Brain microvascular endothelial cell (primary cell): ENCODE results near the gene SEC22B.
"Not testable (repeated sequence)": the region's sequence is repeated elsewhere in the genome, so short reads cannot be mapped to it uniquely, and the experiment has no call there.

Experiments used
- DNase-seq: peaks from one replicate; pipeline ENCODE4 v3.0.0-alpha.2; 2020
- H3K27ac ChIP-seq: fragments of 250-450 bp; sonication (Bioruptor Pico); 2 replicates; pipeline ENCODE4 v1.5.1; 2020; ENCODE audit warnings: mild to moderate bottlenecking, moderate library complexity
- H3K27me3 ChIP-seq: fragments of 250-450 bp; sonication (Bioruptor Pico); replicated peaks from 2 replicates; pipeline ENCODE4 v1.5.1; 2020; ENCODE audit warnings: mild to moderate bottlenecking
- H3K36me3 ChIP-seq: fragments of 250-450 bp; sonication (Bioruptor Pico); replicated peaks from 2 replicates; pipeline ENCODE4 v1.5.1; 2020; ENCODE audit warnings: mild to moderate bottlenecking
- H3K4me3 ChIP-seq: 2 replicates; pipeline ENCODE4 v1.5.1; 2011; ENCODE audit warnings: low read depth, mild to moderate bottlenecking, control low read depth, low read length, moderate library complexity
- in situ Hi-C: cut with HindIII; loops from 2 replicates; pipeline ENCODE4 v1.10.0; 2017; ENCODE audit warnings: low sequenced_read_pairs, low pct_ligation_motif_present
- TF ChIP-seq, protein P1 (sequence below): IDR thresholded peaks from 2 replicates; pipeline ENCODE4 v1.5.1; 2011; ENCODE audit warnings: low read depth, mild to moderate bottlenecking, moderate library complexity, low read length, control low read depth, inconsistent platforms; ENCODE audit errors: missing control alignments

Gene SEC22B

DNA sequence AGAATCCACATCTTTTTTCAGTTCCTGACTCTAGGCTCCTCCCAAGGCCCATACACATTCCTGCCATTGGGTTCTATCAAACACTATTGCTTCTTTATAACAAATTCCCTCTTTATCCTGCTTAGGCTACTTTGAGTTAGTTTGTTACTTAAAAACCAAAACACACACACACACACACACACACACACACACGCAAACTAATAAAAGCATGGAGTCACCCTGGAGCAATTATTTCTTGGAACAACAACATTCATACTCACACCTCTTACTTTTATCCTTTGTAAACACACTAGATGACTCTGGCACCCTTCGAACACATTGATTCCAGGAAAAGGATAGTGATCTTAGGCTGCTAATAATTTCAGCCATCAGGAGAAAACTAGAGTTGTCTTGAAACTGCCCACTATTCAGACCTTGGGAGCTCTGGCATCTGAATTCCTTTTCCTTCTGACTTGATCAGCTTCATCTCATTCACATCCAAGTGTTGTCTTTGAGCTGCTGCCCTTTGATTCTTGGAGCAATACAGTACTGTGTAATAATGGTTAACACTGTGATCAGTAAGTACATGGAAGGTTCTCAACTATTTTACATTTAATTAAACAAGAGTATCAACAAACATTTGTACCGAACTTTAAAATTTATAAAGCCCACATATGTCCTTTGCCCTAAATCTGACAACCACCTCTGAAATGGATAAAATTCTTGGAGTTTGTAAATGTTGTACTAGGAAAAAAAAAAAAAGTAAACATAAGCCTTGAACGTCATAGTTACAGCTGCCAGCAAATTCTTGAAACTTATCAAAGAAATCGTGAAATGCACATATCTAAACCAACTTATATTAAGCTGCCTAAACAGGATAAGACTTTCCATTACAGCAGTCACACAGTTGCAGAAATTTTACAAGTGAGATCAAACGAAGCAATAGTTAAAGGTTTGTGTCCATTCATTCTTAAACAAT lies 2.8 kb upstream of the SEC22B start:
- H3K27me3 ChIP-seq: no peaks in the 10 kb centered on the region
- H3K36me3 ChIP-seq: peaks cover 3% of the 10 kb centered on the region
- H3K27ac ChIP-seq: peak overlapping the region; percentile 83
- no peak overlapping the region for H3K4me3 ChIP-seq
- in situ Hi-C loops: no loop called here
- TF ChIP-seq, protein P1, sequence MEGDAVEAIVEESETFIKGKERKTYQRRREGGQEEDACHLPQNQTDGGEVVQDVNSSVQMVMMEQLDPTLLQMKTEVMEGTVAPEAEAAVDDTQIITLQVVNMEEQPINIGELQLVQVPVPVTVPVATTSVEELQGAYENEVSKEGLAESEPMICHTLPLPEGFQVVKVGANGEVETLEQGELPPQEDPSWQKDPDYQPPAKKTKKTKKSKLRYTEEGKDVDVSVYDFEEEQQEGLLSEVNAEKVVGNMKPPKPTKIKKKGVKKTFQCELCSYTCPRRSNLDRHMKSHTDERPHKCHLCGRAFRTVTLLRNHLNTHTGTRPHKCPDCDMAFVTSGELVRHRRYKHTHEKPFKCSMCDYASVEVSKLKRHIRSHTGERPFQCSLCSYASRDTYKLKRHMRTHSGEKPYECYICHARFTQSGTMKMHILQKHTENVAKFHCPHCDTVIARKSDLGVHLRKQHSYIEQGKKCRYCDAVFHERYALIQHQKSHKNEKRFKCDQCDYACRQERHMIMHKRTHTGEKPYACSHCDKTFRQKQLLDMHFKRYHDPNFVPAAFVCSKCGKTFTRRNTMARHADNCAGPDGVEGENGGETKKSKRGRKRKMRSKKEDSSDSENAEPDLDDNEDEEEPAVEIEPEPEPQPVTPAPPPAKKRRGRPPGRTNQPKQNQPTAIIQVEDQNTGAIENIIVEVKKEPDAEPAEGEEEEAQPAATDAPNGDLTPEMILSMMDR: no peak
- DNase-seq: peak; percentile 32

DNA sequence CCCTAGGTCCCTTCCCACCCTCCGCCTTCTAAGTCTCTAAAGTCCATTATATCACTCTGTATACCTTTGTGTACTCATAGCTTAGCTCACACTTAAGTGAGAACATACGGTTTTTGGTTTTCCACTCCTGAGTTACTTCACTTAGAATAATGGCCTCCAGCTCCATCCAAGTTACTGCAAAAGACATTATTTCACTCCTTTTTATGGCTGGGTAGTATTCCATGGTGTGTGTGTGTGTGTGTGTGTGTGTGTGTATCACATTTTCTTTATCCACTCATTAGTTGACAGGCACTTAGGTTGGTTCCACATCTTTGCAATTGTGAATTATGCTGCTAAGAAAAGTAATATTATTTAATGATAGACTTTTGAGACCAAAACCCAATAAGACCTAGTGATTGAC lies 1.7 kb upstream of the SEC22B start:
- H3K36me3 ChIP-seq, in situ Hi-C loops, H3K27ac ChIP-seq, H3K27me3 ChIP-seq, H3K4me3 ChIP-seq, DNase-seq: not testable (repeated sequence)

DNA sequence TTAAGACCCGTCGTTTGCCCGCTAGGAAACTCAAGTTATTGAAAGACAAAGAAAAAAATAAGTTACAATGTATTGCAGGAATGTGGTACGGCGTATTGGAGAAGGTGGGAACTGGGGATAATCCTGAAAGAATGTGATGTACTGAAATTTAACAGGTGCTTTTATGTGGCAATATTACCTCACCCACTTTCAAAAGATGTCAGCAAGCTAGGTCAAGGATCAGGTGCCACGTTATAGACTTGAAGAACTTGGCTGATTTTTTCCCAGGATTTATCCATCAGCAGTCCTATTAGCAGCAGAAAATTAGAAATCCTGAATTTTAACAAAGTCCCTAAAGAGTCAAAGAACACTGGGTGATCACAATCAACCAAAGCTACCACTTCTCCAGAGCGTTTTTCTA lies 632 bp downstream of the SEC22B start:
- Histone ChIP-seq H3K4me3 (peak overlapping the region; percentile 99), H3K27ac (peak overlapping the region; percentile 95)
- H3K36me3 ChIP-seq, DNase-seq, H3K27me3 ChIP-seq, in situ Hi-C loops: not testable (repeated sequence)

DNA sequence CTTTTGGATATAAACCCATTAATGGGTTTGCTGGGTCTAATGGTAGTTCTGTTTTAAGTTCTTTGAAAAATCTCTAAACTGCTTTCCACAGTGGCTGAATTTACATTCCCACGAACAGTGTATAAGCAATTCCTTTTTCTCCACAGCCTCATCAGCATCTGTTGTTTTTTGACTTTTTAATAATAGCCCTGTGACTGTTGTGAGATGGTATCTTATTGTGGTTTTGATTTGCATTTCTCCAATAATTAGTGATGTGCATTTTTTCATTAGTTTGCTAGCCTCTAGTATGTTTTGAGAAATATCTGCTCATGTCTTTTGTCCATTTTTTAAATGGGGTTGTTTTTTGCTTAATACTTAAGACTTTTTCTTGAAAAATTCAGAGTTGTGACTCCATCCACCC lies 11.6 kb downstream of the SEC22B start:
- H3K36me3 ChIP-seq, H3K27me3 ChIP-seq, H3K4me3 ChIP-seq, H3K27ac ChIP-seq, DNase-seq, in situ Hi-C loops: not testable (repeated sequence)

DNA sequence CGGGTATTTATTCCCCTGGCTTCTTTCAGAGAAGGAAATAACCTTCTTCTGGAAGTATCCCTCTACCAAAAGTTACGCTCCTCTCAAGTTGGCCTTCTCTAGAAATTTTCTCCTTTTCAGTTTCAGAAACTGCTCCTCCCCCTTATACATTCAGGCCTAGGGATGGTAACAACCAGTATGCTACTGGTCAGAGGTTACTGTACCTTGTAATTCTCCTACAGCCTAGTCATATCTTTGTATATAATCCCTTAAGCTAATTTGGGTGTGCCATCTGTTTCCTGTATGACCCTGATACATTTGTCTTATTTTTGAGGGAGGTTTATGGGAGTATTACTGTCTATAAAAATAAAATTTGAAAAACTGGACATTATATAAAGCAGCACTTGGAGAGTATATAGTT lies 14.3 kb downstream of the SEC22B start:
- in situ Hi-C loops, DNase-seq, H3K36me3 ChIP-seq: not testable (repeated sequence)

DNA sequence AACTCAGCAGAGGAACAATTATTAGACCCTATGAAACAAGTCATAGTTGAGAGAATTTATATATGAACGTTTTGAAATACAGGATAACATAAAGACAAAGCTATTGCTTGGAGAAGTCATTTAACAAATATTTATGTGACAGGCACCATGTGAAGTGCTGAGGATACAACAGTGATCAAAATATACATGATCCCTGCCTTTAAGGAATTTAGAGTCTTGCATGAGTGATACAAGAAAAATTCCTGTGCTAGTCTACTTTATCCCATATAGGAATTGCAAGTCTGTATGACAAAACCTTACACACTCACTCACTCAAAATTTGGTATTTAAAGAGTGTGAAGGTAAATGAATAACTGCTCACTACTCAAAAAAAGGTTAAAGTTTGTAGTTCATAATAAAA lies 17.8 kb downstream of the SEC22B start:
- H3K27ac ChIP-seq, H3K36me3 ChIP-seq, H3K27me3 ChIP-seq, H3K4me3 ChIP-seq, DNase-seq, in situ Hi-C loops: not testable (repeated sequence)

More for the DNA sequence above, 14.3 kb downstream of the SEC22B start:
- H3K27me3 ChIP-seq, H3K27ac ChIP-seq, H3K4me3 ChIP-seq: not testable (repeated sequence)

DNA sequence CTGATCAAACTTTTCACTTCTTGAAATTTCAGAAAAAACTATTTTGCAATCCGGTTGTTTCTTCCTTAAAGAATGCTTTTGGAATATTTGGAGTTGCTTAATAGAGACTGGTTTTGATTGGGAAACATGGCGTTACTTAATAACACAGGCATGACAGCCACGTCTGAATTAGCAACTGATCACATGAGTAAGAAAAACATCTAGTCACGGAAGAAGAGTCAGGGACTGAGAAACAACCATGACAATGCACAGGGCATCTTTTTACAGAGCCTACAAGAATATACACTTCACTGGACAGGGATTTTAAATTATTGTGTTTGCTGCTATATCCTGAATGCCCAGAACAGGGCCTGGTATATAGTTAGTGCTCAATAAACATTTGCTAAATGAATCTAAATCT lies 18.2 kb downstream of the SEC22B start:
- in situ Hi-C loops, H3K36me3 ChIP-seq, H3K4me3 ChIP-seq, H3K27ac ChIP-seq, H3K27me3 ChIP-seq: not testable (repeated sequence)
- peak; percentile 66 for DNase-seq

DNA sequence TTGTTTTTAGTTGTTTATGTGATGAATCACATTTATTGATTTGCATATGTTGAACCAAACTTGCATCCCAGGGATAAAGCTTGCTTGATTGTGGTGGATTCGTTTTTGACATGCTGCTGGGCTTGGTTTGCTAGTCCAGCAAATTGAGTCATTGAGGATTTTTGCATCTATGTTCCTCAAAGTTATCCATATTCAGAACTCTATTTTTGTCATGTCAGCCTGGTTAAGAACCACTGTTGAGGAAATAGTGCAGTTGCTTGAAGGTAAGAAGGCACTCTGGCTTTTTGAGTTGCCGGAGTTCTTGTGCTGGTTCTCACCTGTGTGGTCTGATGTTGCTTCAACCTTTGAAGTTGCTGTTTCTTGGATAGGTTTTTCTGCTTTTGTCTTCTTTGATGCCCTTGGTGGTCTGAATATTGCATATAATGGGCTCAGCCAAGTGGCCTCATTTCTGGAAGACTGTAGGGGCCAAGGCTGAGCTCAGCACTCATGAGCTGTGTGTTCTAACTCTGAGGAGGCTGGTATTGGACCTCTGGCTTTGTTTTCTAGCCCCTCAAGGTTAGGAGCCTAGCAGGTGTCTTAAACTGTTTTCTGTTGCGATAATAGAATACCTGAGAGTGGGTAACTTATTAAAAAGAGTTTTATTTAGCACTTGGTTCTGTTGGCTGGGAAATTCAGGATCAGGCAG lies 26.0 kb downstream of the SEC22B start:
- H3K36me3 ChIP-seq, H3K27ac ChIP-seq, DNase-seq, in situ Hi-C loops, H3K4me3 ChIP-seq, H3K27me3 ChIP-seq: not testable (repeated sequence)

DNA sequence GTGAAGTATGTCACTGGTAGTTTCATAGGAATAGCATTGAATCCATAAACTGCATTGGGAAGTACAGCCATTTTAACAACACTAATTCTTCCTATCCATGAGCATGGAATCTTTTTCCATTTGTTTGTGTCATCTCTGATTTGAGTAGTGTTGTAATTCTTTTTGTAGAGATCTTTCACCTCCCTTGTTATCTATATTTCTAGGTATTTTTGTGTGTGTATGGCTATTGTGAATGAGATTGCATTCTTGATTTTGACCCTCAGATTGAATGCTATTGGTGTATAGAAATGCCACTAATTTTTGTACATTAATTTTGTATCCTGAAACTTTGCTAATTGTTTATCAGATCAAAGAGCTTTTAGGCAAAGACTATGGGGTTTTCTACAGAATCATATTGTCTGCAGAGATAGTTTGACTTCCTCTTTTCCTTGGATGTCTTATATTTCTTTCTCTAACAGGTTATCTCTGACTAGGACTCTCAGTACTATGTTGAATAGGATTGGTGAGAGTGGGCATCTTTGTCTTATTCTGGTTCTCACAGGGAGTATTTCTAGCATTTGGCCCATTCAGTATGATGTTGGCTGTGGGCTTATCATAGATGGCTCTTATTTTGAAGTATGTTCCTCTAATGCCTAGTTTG lies 26.8 kb downstream of the SEC22B start:
- H3K4me3 ChIP-seq, DNase-seq, in situ Hi-C loops, H3K27ac ChIP-seq, H3K27me3 ChIP-seq, H3K36me3 ChIP-seq: not testable (repeated sequence)
